WTC11 (cell line): Measurements from ENCODE around the gene VIPR2. TPM values are rescaled to one million over a fixed set of nuclear protein-coding genes. Genes with fewer than 3 reads are reported as not detected.

Experiments
- ATAC-seq: fragments of 200-7000 bp; cut with Tn5 transposase; 2 replicates; pipeline ENCODE4 v1.10.0; 2021; ENCODE audit warnings: mild to moderate bottlenecking, moderate library complexity
- CTCF ChIA-PET: fragments of 300-600 bp; sonication (Branson Sonifier 250); formaldehyde crosslinking; loops from one replicate; lab custom pipeline; 2021; ENCODE audit warnings: antibody characterized with exemption; lab: Charles Lee
- POLR2A ChIA-PET: fragments of 350-600 bp; sonication (Branson Sonifier 250); formaldehyde crosslinking; loops from one replicate; lab custom pipeline; 2021; ENCODE audit warnings: antibody characterized with exemption; lab: Charles Lee
- DNase-seq: peaks from one replicate; pipeline ENCODE4 v3.0.0; 2021; ENCODE audit warnings: low spot score
- H3K27ac Mint-ChIP-seq: 2 replicates; pipeline ENCODE4 v1.8.0; 2021; ENCODE audit warnings: mixed read lengths
- H3K27me3 Mint-ChIP-seq: 2 replicates; pipeline ENCODE4 v1.8.0; 2021; ENCODE audit warnings: low read depth, mild to moderate bottlenecking, moderate library complexity, mixed read lengths
- H3K36me3 Mint-ChIP-seq: 2 replicates; pipeline ENCODE4 v1.8.0; 2021; ENCODE audit warnings: mixed read lengths
- H3K4me1 Mint-ChIP-seq: 2 replicates; pipeline ENCODE4 v1.8.0; 2022; ENCODE audit warnings: mixed read lengths
- H3K4me3 Mint-ChIP-seq: 2 replicates; pipeline ENCODE4 v1.8.0; 2021; ENCODE audit warnings: mild to moderate bottlenecking, moderate library complexity, mixed read lengths
- H3K9me3 Mint-ChIP-seq: 2 replicates; pipeline ENCODE4 v1.8.0; 2021; ENCODE audit warnings: mixed read lengths
- CBFB ChIP-seq: sonication (generic); formaldehyde crosslinking; IDR thresholded peaks from 2 replicates; pipeline ENCODE4 v1.8.1; 2022; ENCODE audit warnings: mild to moderate bottlenecking, low read depth, missing genetic modification reagents
- CREB1 ChIP-seq: sonication (generic); formaldehyde crosslinking; IDR thresholded peaks from 2 replicates; pipeline ENCODE4 v1.8.0; 2023; ENCODE audit warnings: mild to moderate bottlenecking, missing genetic modification reagents
- ESRRA ChIP-seq: sonication (generic); formaldehyde crosslinking; IDR thresholded peaks from 2 replicates; pipeline ENCODE4 v1.8.1; 2022; ENCODE audit warnings: mild to moderate bottlenecking, missing genetic modification reagents, borderline replicate concordance
- ETV6 ChIP-seq: sonication (generic); formaldehyde crosslinking; IDR thresholded peaks from 2 replicates; pipeline ENCODE4 v1.8.1; 2022; ENCODE audit warnings: mild to moderate bottlenecking, missing genetic modification reagents
- FOXK1 ChIP-seq: sonication (generic); formaldehyde crosslinking; IDR thresholded peaks from 2 replicates; pipeline ENCODE4 v1.8.0; 2022; ENCODE audit warnings: mild to moderate bottlenecking, moderate library complexity, missing genetic modification reagents
- IRF2 ChIP-seq: sonication (generic); formaldehyde crosslinking; IDR thresholded peaks from 2 replicates; pipeline ENCODE4 v1.8.0; 2022; ENCODE audit warnings: low read depth, missing genetic modification reagents, borderline replicate concordance
- NR1H2 ChIP-seq: sonication (generic); formaldehyde crosslinking; IDR thresholded peaks from 2 replicates; pipeline ENCODE4 v1.9.0; 2021; ENCODE audit warnings: mild to moderate bottlenecking, moderate library complexity, missing genetic modification reagents
- OVOL2 ChIP-seq: fragments of 250-450 bp; sonication (Bioruptor Pico); IDR thresholded peaks from 2 replicates; pipeline ENCODE4 v1.9.0; 2021; ENCODE audit warnings: mild to moderate bottlenecking, borderline replicate concordance
- PRRX2 ChIP-seq: fragments of 250-450 bp; sonication (Bioruptor Pico); IDR thresholded peaks from 2 replicates; pipeline ENCODE4 v1.8.0; 2021; ENCODE audit warnings: mild to moderate bottlenecking
- SP1 ChIP-seq: sonication (generic); formaldehyde crosslinking; conservative IDR thresholded peaks from 2 replicates; pipeline ENCODE4 v1.8.1; 2022; ENCODE audit warnings: missing genetic modification reagents
- TEAD1 ChIP-seq: sonication (generic); formaldehyde crosslinking; IDR thresholded peaks from 2 replicates; pipeline ENCODE4 v1.8.0; 2022; ENCODE audit warnings: mild to moderate bottlenecking, missing genetic modification reagents
- TP53 ChIP-seq: sonication (generic); formaldehyde crosslinking; IDR thresholded peaks from 2 replicates; pipeline ENCODE4 v1.8.1; 2023; ENCODE audit warnings: mild to moderate bottlenecking, missing genetic modification reagents
- ZNF138 ChIP-seq: sonication (generic); formaldehyde crosslinking; conservative IDR thresholded peaks from 2 replicates; pipeline ENCODE4 v1.8.1; 2022; ENCODE audit warnings: mild to moderate bottlenecking, moderate library complexity, missing genetic modification reagents
- ZNF219 ChIP-seq: sonication (generic); formaldehyde crosslinking; IDR thresholded peaks from 2 replicates; pipeline ENCODE4 v1.8.0; 2023; ENCODE audit warnings: missing genetic modification reagents, mild to moderate bottlenecking, borderline replicate concordance
- ZNF232 ChIP-seq: sonication (generic); formaldehyde crosslinking; IDR thresholded peaks from 2 replicates; pipeline ENCODE4 v1.8.0; 2022; ENCODE audit warnings: mild to moderate bottlenecking, missing genetic modification reagents
- ZNF416 ChIP-seq: fragments of 250-450 bp; sonication (Bioruptor Pico); IDR thresholded peaks from 2 replicates; pipeline ENCODE4 v1.9.0; 2021; ENCODE audit warnings: mild to moderate bottlenecking, inconsistent platforms
- total RNA-seq: library from RNA; stranded (reverse); gene quantifications from 3 replicates; pipeline ENCODE4 v1.2.3, GENCODE V29; 2021
- TF ChIP-seq, protein P1 (sequence below): sonication (generic); formaldehyde crosslinking; IDR thresholded peaks from 2 replicates; pipeline ENCODE4 v1.8.1; 2022; ENCODE audit warnings: low read depth, missing genetic modification reagents, borderline replicate concordance
- TF ChIP-seq, protein P2 (sequence below): sonication (generic); formaldehyde crosslinking; IDR thresholded peaks from 2 replicates; pipeline ENCODE4 v1.8.0; 2022; ENCODE audit warnings: mild to moderate bottlenecking, missing genetic modification reagents
- TF ChIP-seq, protein P3 (sequence below): sonication (generic); formaldehyde crosslinking; IDR thresholded peaks from 2 replicates; pipeline ENCODE4 v1.8.1; 2023; ENCODE audit warnings: mild to moderate bottlenecking, missing genetic modification reagents
- TF ChIP-seq, protein P4 (sequence below): sonication (generic); formaldehyde crosslinking; IDR thresholded peaks from 2 replicates; pipeline ENCODE4 v1.8.0; 2023; ENCODE audit warnings: mild to moderate bottlenecking, missing genetic modification reagents

VIPR2 gene
- total RNA-seq, 1 experiment from 2014 or later: 7.5 TPM

DNA sequence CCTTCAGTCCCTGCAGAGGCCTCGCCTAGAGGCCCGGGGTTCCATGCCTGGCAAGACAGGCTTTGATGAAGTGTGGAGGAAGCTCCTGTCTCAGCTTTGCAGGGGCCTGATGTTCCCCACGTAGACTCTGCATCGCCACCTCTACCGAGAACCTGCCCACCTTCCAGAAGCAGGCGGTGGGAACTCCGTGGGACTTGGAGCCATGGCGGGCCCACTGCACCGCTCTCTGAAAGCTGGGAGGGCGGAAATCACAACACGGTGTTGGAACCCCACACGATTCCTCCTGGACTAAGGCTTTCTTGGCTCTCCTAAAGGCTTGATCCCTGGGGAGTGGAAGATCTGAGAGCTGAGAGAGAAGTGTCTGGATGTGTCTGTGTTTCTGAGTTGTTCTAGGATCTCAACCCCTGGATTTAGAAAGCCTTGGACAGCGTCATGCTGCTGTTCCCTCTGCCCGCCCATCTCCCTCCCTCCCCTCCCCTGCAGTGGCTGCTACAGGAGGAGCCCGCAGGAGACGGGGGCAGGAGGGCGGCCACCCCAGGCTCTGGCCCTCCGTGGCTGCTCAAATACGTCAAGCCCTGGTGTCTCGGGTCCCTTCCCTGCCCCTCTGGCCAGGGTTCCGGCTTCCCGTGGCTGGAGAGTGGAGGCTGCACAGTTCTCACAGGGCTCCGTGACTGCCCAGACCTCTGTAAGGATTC is 79.7 kb downstream of the VIPR2 start (continued):
- TF ChIP-seq ZNF416 (CRISPR knock-in tag) (no peak), CBFB (CRISPR knock-in tag) (no peak), ZNF232 (no peak), ZNF138 (CRISPR knock-in tag) (no peak), IRF2 (CRISPR knock-in tag) (no peak)

DNA sequence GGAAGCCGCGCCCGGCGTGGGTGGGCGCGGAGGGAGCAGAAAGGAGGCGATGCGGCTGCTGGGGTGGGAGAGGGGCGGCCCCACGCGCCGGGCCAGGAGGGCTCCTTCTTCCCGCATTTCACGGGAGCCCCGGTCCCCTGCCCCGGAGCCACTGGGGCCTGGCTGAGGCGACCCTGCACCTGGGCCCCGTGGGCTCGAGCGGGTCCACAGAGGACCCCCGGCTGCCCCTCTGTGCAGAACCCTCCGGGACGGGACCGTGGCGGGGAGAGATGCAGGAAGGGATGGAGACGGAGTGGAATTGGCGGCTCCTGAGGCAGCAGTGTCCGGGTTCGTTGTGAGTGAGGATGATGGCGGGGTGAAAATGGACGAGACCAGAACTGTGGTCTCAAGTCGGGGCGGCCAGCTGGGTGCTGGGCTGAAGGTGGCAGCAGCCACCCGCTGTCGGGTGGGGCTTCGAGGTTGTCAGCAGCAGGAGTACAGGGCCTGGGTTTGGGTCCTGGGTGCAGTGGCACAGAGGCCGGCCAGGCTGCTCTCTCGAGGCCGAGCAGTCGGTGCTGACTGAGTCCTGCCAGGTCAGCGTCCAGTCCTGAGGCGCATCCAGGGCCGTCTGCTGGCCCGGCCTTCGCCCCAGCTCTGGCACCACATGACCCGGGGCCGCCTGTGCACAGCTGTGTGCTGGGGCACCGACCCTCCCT is 80.4 kb downstream of the VIPR2 start:
- ATAC-seq (no peak), DNase-seq (no peak)
- CTCF ChIA-PET: no interaction called here
- Mint-ChIP-seq H3K36me3 (no peaks in the 10 kb centered on the region), H3K4me3 (no peak overlapping the region), H3K4me1 (no peaks in the 10 kb centered on the region), H3K27ac (no peak overlapping the region)
- TF ChIP-seq TP53 (CRISPR knock-in tag) (no peak), OVOL2 (CRISPR knock-in tag) (no peak), ESRRA (no peak), TEAD1 (CRISPR knock-in tag) (no peak)
- TF ChIP-seq, protein P1, sequence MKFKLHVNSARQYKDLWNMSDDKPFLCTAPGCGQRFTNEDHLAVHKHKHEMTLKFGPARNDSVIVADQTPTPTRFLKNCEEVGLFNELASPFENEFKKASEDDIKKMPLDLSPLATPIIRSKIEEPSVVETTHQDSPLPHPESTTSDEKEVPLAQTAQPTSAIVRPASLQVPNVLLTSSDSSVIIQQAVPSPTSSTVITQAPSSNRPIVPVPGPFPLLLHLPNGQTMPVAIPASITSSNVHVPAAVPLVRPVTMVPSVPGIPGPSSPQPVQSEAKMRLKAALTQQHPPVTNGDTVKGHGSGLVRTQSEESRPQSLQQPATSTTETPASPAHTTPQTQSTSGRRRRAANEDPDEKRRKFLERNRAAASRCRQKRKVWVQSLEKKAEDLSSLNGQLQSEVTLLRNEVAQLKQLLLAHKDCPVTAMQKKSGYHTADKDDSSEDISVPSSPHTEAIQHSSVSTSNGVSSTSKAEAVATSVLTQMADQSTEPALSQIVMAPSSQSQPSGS (CRISPR knock-in tag): no peak
- TF ChIP-seq, protein P2, sequence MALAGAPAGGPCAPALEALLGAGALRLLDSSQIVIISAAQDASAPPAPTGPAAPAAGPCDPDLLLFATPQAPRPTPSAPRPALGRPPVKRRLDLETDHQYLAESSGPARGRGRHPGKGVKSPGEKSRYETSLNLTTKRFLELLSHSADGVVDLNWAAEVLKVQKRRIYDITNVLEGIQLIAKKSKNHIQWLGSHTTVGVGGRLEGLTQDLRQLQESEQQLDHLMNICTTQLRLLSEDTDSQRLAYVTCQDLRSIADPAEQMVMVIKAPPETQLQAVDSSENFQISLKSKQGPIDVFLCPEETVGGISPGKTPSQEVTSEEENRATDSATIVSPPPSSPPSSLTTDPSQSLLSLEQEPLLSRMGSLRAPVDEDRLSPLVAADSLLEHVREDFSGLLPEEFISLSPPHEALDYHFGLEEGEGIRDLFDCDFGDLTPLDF (CRISPR knock-in tag): no peak
- TF ChIP-seq, protein P3, sequence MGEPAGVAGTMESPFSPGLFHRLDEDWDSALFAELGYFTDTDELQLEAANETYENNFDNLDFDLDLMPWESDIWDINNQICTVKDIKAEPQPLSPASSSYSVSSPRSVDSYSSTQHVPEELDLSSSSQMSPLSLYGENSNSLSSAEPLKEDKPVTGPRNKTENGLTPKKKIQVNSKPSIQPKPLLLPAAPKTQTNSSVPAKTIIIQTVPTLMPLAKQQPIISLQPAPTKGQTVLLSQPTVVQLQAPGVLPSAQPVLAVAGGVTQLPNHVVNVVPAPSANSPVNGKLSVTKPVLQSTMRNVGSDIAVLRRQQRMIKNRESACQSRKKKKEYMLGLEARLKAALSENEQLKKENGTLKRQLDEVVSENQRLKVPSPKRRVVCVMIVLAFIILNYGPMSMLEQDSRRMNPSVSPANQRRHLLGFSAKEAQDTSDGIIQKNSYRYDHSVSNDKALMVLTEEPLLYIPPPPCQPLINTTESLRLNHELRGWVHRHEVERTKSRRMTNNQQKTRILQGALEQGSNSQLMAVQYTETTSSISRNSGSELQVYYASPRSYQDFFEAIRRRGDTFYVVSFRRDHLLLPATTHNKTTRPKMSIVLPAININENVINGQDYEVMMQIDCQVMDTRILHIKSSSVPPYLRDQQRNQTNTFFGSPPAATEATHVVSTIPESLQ (CRISPR knock-in tag): no peak
- TF ChIP-seq, all 79 proteins: peak for 0
- POLR2A ChIA-PET: no interaction called here
- Mint-ChIP-seq H3K9me3 (peaks cover 6% of the 10 kb centered on the region; the same call in 1 of the 2 replicates), H3K27me3 (no peaks in the 10 kb centered on the region)

DNA sequence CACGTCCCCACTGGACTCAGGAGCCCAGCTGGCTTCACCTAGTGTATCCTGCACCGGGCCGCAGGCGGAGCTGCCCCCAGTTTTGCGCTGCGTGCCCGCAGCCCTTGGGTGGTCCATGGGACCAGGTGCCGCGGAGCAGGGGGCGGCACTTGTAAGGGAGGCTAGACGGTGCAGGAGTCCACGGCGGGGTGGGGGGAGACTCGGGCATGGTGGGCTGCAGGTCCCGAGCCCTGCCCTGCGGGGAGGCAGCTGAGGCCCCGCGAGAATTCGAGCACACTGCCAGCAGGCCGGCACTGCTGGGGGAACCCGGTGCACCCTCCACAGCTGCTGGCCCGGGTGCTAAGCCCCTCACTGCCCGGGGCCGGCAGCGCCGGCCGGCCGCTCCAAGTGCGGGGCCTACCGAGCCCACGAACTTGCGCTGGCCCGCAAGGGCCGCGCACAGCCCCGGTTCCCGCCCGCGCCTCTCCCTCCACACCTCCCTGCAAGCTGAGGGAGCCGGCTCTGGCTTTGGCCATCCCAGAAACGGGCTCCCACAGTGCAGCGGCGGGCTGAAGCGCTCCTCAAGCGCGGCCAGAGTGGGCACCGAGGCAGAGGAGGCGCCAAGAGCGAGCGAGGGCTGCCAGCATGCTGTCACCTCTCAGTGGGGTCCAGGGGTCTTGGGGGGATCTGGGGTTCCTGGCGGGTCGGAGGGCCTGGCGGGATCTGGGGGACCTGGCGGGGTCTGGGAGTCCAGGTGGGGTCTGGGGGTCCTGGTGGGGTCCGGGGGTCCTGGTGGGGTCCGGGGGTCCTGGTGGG is 81.4 kb downstream of the VIPR2 start:
- POLR2A ChIA-PET: no interaction called here
- Mint-ChIP-seq H3K9me3 (peaks cover 6% of the 10 kb centered on the region; the same call in 1 of the 2 replicates), H3K27me3 (no peaks in the 10 kb centered on the region), H3K36me3 (no peaks in the 10 kb centered on the region), H3K27ac (no peak overlapping the region), H3K4me3 (no peak overlapping the region), H3K4me1 (no peaks in the 10 kb centered on the region)
- ATAC-seq: no peak
- CTCF ChIA-PET: no interaction called here
- no peak for DNase-seq
- TF ChIP-seq TP53 (CRISPR knock-in tag) (no peak), SP1 (no peak), ETV6 (CRISPR knock-in tag) (no peak), CREB1 (no peak), PRRX2 (CRISPR knock-in tag) (no peak), ZNF219 (CRISPR knock-in tag) (no peak), FOXK1 (CRISPR knock-in tag) (no peak), NR1H2 (no peak)
- TF ChIP-seq, protein P1 (CRISPR knock-in tag): no peak
- TF ChIP-seq, protein P3 (CRISPR knock-in tag): no peak
- TF ChIP-seq, protein P4, sequence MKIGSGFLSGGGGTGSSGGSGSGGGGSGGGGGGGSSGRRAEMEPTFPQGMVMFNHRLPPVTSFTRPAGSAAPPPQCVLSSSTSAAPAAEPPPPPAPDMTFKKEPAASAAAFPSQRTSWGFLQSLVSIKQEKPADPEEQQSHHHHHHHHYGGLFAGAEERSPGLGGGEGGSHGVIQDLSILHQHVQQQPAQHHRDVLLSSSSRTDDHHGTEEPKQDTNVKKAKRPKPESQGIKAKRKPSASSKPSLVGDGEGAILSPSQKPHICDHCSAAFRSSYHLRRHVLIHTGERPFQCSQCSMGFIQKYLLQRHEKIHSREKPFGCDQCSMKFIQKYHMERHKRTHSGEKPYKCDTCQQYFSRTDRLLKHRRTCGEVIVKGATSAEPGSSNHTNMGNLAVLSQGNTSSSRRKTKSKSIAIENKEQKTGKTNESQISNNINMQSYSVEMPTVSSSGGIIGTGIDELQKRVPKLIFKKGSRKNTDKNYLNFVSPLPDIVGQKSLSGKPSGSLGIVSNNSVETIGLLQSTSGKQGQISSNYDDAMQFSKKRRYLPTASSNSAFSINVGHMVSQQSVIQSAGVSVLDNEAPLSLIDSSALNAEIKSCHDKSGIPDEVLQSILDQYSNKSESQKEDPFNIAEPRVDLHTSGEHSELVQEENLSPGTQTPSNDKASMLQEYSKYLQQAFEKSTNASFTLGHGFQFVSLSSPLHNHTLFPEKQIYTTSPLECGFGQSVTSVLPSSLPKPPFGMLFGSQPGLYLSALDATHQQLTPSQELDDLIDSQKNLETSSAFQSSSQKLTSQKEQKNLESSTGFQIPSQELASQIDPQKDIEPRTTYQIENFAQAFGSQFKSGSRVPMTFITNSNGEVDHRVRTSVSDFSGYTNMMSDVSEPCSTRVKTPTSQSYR: no peak
